ENCODE results near the gene RCAN2. TPM values are rescaled to one million over a fixed set of nuclear protein-coding genes. Genes with fewer than 3 reads are reported as not detected.

RCAN2 gene
- total RNA-seq, 6 experiments from 2014 or later: 0.06 to 1.00 (median 0.31) TPM; not detected in 2

- DNase-seq: no peak
- Mint-ChIP-seq H3K27me3 (ENCODE audit: insufficient read depth) (no peaks in the 10 kb centered on the region), H3K4me3 (no peak overlapping the region), H3K27ac (no peak overlapping the region), H3K9me3 (peaks cover 21% of the 10 kb centered on the region), H3K36me3 (ENCODE audit: low read depth) (no peaks in the 10 kb centered on the region), H3K4me1 (ENCODE audit: low read depth) (peaks cover 15% of the 10 kb centered on the region; the same call in 1 of the 2 replicates)
- TF ChIP-seq, protein P1, sequence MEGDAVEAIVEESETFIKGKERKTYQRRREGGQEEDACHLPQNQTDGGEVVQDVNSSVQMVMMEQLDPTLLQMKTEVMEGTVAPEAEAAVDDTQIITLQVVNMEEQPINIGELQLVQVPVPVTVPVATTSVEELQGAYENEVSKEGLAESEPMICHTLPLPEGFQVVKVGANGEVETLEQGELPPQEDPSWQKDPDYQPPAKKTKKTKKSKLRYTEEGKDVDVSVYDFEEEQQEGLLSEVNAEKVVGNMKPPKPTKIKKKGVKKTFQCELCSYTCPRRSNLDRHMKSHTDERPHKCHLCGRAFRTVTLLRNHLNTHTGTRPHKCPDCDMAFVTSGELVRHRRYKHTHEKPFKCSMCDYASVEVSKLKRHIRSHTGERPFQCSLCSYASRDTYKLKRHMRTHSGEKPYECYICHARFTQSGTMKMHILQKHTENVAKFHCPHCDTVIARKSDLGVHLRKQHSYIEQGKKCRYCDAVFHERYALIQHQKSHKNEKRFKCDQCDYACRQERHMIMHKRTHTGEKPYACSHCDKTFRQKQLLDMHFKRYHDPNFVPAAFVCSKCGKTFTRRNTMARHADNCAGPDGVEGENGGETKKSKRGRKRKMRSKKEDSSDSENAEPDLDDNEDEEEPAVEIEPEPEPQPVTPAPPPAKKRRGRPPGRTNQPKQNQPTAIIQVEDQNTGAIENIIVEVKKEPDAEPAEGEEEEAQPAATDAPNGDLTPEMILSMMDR (IDR thresholded peaks at IDR 0.05): no peak
These were observed 38.8 kb downstream of the RCAN2 start for GRCh38 chr6:46452312-46452917.

- DNase-seq: no peak
- H3K36me3 Mint-ChIP-seq (ENCODE audit: low read depth): no peaks in the 10 kb centered on the region
- H3K4me3 Mint-ChIP-seq: no peak overlapping the region
- TF ChIP-seq, protein P1 (IDR thresholded peaks at IDR 0.05): no peak
- H3K4me1 Mint-ChIP-seq (ENCODE audit: low read depth): peaks cover 15% of the 10 kb centered on the region; the same call in 1 of the 2 replicates
- H3K27ac Mint-ChIP-seq: no peak overlapping the region
- H3K9me3 Mint-ChIP-seq: peaks cover 17% of the 10 kb centered on the region
- no peaks in the 10 kb centered on the region for H3K27me3 Mint-ChIP-seq (ENCODE audit: insufficient read depth)
These were observed 39.9 kb downstream of the RCAN2 start for GRCh38 chr6:46451343-46451742.

- DNase-seq: no peak
- Mint-ChIP-seq H3K4me1 (ENCODE audit: low read depth) (peaks cover 9% of the 10 kb centered on the region; the same call in 1 of the 2 replicates), H3K27me3 (ENCODE audit: insufficient read depth) (no peaks in the 10 kb centered on the region; the same call in 1 of the 2 replicates), H3K4me3 (no peak overlapping the region), H3K27ac (no peak overlapping the region), H3K9me3 (peaks cover 26% of the 10 kb centered on the region), H3K36me3 (ENCODE audit: low read depth) (no peaks in the 10 kb centered on the region)
- TF ChIP-seq, protein P1 (IDR thresholded peaks at IDR 0.05): no peak
These were observed 46.3 kb downstream of the RCAN2 start for GRCh38 chr6:46444772-46445454.

- H3K4me1 Mint-ChIP-seq (ENCODE audit: low read depth): peaks cover 13% of the 10 kb centered on the region; the same call in 1 of the 2 replicates
- TF ChIP-seq, protein P1 (IDR thresholded peaks at IDR 0.05): no peak
These were observed 47.6 kb downstream of the RCAN2 start for GRCh38 chr6:46443623-46444022.

GRCh38 chr6:46440641-46441040 lies 50.6 kb downstream of the RCAN2 start:
- Mint-ChIP-seq H3K4me1 (ENCODE audit: low read depth) (peaks cover 13% of the 10 kb centered on the region; the same call in 1 of the 2 replicates), H3K27me3 (ENCODE audit: insufficient read depth) (no peaks in the 10 kb centered on the region; the same call in 1 of the 2 replicates), H3K27ac (no peak overlapping the region; the same call in 1 of the 2 replicates), H3K36me3 (ENCODE audit: low read depth) (no peaks in the 10 kb centered on the region), H3K4me3 (no peak overlapping the region), H3K9me3 (peaks cover 13% of the 10 kb centered on the region)
- TF ChIP-seq, protein P1 (IDR thresholded peaks at IDR 0.05): no peak
- DNase-seq: no peak

More at GRCh38 chr6:46443623-46444022, 47.6 kb downstream of the RCAN2 start:
- Mint-ChIP-seq H3K9me3 (peaks cover 20% of the 10 kb centered on the region), H3K27ac (no peak overlapping the region), H3K4me3 (no peak overlapping the region), H3K27me3 (ENCODE audit: insufficient read depth) (no peaks in the 10 kb centered on the region; the same call in 1 of the 2 replicates), H3K36me3 (ENCODE audit: low read depth) (no peaks in the 10 kb centered on the region)
- DNase-seq: no peak
